Measurements from ENCODE around the gene ZC3H12D.

Gene ZC3H12D

GRCh38 chr6:149429427-149430360 is 55.1 kb downstream of the ZC3H12D start:
- TF ChIP-seq ZNF8 (CRISPR knock-in tag; IDR thresholded peaks at IDR 0.05) (no peak), ISL1 (CRISPR knock-in tag; IDR thresholded peaks at IDR 0.05) (no peak), BACH2 (CRISPR knock-in tag; IDR thresholded peaks at IDR 0.05; ENCODE audit: borderline replicate concordance) (no peak), PPARA (CRISPR knock-in tag; IDR thresholded peaks at IDR 0.05; ENCODE audit: borderline replicate concordance) (no peak), ESRRG (CRISPR knock-in tag; IDR thresholded peaks at IDR 0.05) (no peak), TCF4 (CRISPR knock-in tag; IDR thresholded peaks at IDR 0.05; ENCODE audit: borderline replicate concordance) (no peak), ZNF565 (CRISPR knock-in tag; conservative IDR thresholded peaks at IDR 0.05; ENCODE audit: low read depth) (no peak), GLIS3 (CRISPR knock-in tag; IDR thresholded peaks at IDR 0.05) (no peak), PATZ1 (CRISPR knock-in tag; IDR thresholded peaks at IDR 0.05; ENCODE audit: borderline replicate concordance) (no peak), OSR1 (CRISPR knock-in tag; IDR thresholded peaks at IDR 0.05) (no peak), SNAI2 (CRISPR knock-in tag; IDR thresholded peaks at IDR 0.05) (no peak), ZFP3 (CRISPR knock-in tag; IDR thresholded peaks at IDR 0.05) (no peak), CSRNP3 (CRISPR knock-in tag; IDR thresholded peaks at IDR 0.05) (no peak), POU6F1 (CRISPR knock-in tag; IDR thresholded peaks at IDR 0.05; ENCODE audit: borderline replicate concordance, low read depth) (no peak), TSHZ2 (CRISPR knock-in tag; IDR thresholded peaks at IDR 0.05) (no peak), RARB (CRISPR knock-in tag; IDR thresholded peaks at IDR 0.05) (no peak), ARNTL (CRISPR knock-in tag; IDR thresholded peaks at IDR 0.05; ENCODE audit: borderline replicate concordance, low read depth) (no peak), ZC3H10 (CRISPR knock-in tag; IDR thresholded peaks at IDR 0.05) (no peak), CSDC2 (CRISPR knock-in tag; IDR thresholded peaks at IDR 0.05) (no peak), ZNF70 (CRISPR knock-in tag; IDR thresholded peaks at IDR 0.05) (no peak)
- no peak for ATAC-seq

DNA sequence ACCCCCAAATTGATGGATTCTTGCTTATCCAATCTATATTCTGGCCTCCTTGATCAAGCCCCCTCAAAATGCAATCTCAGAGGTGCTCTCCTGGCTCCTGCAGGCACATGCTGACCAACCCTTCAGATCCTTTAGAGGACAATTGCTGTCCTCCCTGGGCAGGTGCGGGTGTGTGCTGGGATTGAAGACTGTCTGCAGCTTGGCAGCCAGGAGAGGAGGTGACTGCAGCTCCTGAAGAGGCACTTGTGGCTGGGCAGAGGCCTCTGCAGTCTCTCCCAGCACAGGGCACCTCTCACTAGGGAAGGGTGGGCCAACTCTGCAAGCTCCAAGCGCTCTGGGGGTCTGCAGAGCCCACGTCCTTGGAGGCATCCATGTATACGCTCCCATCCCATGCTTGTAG is 56.2 kb downstream of the ZC3H12D start:
- TF ChIP-seq ISL1 (CRISPR knock-in tag; IDR thresholded peaks at IDR 0.05), result no peak
- TF ChIP-seq ESRRG (CRISPR knock-in tag; IDR thresholded peaks at IDR 0.05), result no peak
- no peak for TF ChIP-seq SNAI2 (CRISPR knock-in tag; IDR thresholded peaks at IDR 0.05)
- no peak for TF ChIP-seq RARB (CRISPR knock-in tag; IDR thresholded peaks at IDR 0.05)
- no peak for TF ChIP-seq ARNTL (CRISPR knock-in tag; IDR thresholded peaks at IDR 0.05; ENCODE audit: borderline replicate concordance, low read depth)
- no peak for TF ChIP-seq ZC3H10 (CRISPR knock-in tag; IDR thresholded peaks at IDR 0.05)
- TF ChIP-seq ZNF8 (CRISPR knock-in tag; IDR thresholded peaks at IDR 0.05), result no peak
- no peak for TF ChIP-seq POU6F1 (CRISPR knock-in tag; IDR thresholded peaks at IDR 0.05; ENCODE audit: borderline replicate concordance, low read depth)
- TF ChIP-seq ZFP30 (CRISPR knock-in tag; IDR thresholded peaks at IDR 0.05), result no peak
- TF ChIP-seq ZNF565 (CRISPR knock-in tag; conservative IDR thresholded peaks at IDR 0.05; ENCODE audit: low read depth), result no peak
- no peak for TF ChIP-seq BACH2 (CRISPR knock-in tag; IDR thresholded peaks at IDR 0.05; ENCODE audit: borderline replicate concordance)
- TF ChIP-seq TOX (CRISPR knock-in tag; IDR thresholded peaks at IDR 0.05; ENCODE audit: borderline replicate concordance), result no peak
- no peak for TF ChIP-seq CSDC2 (CRISPR knock-in tag; IDR thresholded peaks at IDR 0.05)
- no peak for TF ChIP-seq TSHZ2 (CRISPR knock-in tag; IDR thresholded peaks at IDR 0.05)
- no peak for TF ChIP-seq TCF4 (CRISPR knock-in tag; IDR thresholded peaks at IDR 0.05; ENCODE audit: borderline replicate concordance)
- TF ChIP-seq PPARA (CRISPR knock-in tag; IDR thresholded peaks at IDR 0.05; ENCODE audit: borderline replicate concordance), result no peak
- TF ChIP-seq OSR1 (CRISPR knock-in tag; IDR thresholded peaks at IDR 0.05), result no peak
- TF ChIP-seq CSRNP3 (CRISPR knock-in tag; IDR thresholded peaks at IDR 0.05), result no peak
- ATAC-seq, result no peak

Measured in SK-N-SH treated with all-trans-retinoic acid at 6 μM for 48 hours (cell line).